Astrocyte (in vitro differentiated cells and primary cell): ENCODE measurements around the gene GOLPH3.

Experiments
- CTCF ChIP-seq: IDR thresholded peaks from 2 replicates; pipeline ENCODE4 v1.5.1; 2011; ENCODE audit warnings: low read depth, mild to moderate bottlenecking, inconsistent platforms, low read length, moderate library complexity; ENCODE audit not compliant: insufficient read depth
- EZH2 ChIP-seq: IDR thresholded peaks from 2 replicates; pipeline ENCODE4 v1.6.1; 2012; ENCODE audit warnings: mild to moderate bottlenecking, low read length, inconsistent platforms; ENCODE audit not compliant: insufficient read depth

GRCh38 chr5:32115985-32116384 lies 58.1 kb downstream of the GOLPH3 start:
- TF ChIP-seq CTCF (no peak), EZH2 (no peak)
